Measurements from ENCODE around the gene PRKAG2. TPM values are rescaled to one million over a fixed set of nuclear protein-coding genes. Genes with fewer than 3 reads are reported as not detected.

PRKAG2 gene
- total and polyA plus RNA-seq, 2 of the 8 experiments (the other 6 are each of a cell fraction or from before 2014, with no cell fraction given) = 7.5 to 18.1 TPM

DNA sequence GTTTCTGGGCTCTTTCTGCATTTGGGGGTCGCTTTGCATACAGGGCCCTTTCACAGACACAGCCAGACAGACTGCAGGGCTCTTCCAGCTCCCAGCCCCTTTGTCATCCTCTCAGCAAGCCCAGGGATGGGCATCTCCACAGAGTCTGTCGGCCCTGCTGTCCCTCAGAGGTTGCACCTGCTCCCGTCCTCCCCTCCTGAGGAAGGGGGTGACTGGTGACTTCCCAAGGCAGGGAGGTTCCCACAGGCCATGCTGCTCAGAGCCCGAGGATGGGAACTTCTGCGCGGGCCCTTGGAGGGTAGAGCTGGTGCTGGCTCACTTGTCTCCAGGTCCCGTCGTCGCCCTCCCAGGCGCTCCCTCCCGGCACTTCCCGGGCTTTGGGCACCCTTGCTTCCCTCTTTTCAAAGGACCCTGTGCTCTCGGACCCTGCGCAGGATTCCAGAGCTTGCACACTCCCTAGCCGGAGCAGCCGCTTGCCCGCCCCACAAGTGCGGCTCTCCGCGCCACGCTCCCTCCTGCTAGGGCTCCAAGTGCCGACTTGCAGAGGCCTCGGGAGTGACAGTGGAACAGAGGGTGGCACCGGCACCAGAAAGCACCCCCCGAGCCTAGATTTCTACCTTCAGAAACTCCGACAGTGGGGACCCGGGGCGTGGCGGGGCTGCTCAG lies 152.5 kb downstream of the PRKAG2 start:
- no peaks in the 10 kb centered on the region for H3K9me3 ChIP-seq (ENCODE audit: insufficient read depth in 2 of 2, low read depth in 1 of 2, low read length in 1 of 2)
- CTCF ChIA-PET (ENCODE audit: partially characterized antibody) = interaction anchor here (1.3 to 1.5 kb wide), 3 partner anchors 24 to 157 kb away, joined by 3 read pairs; no protein-coding TSS in a partner anchor
- no peak for TF ChIP-seq KDM4A (IDR thresholded peaks at IDR 0.05; ENCODE audit: low read depth, low read length, severe bottlenecking)
- TF ChIP-seq FOSL1 (IDR thresholded peaks at IDR 0.05; ENCODE audit: insufficient read depth, low read depth, low read length) = no peak
- no peak for TF ChIP-seq SUZ12 (IDR thresholded peaks at IDR 0.05; ENCODE audit: low read length)
- TF ChIP-seq RNF2 (IDR thresholded peaks at IDR 0.05; ENCODE audit: borderline replicate concordance, low read depth, low read length, missing control alignments, poor library complexity, severe bottlenecking) = no peak
- TF ChIP-seq SAP30 (IDR thresholded peaks at IDR 0.05; ENCODE audit: insufficient read depth, insufficient replicate concordance, low read length) = no peak
- no peak for TF ChIP-seq HDAC6 (IDR thresholded peaks at IDR 0.05; ENCODE audit: low read depth, low read length)
- no peak for TF ChIP-seq MAFK (IDR thresholded peaks at IDR 0.05; ENCODE audit: low read depth, low read length)
- TF ChIP-seq CHD2 (IDR thresholded peaks at IDR 0.05; ENCODE audit: low read length) = no peak
- no peak for TF ChIP-seq CHD1 (IDR thresholded peaks at IDR 0.05; ENCODE audit: low read depth, low read length)
- TF ChIP-seq KDM5A (IDR thresholded peaks at IDR 0.05; ENCODE audit: low read length) = no peak
- TF ChIP-seq JUND (IDR thresholded peaks at IDR 0.05; ENCODE audit: low read length) = no peak
- TF ChIP-seq RAD21 (IDR thresholded peaks at IDR 0.05 in 1 of 2, conservative IDR thresholded peaks at IDR 0.05 in 1 of 2; ENCODE audit: low read depth in 2 of 2, low read length in 2 of 2) = no peak
- no peak for TF ChIP-seq SP2 (IDR thresholded peaks at IDR 0.05; ENCODE audit: low read length)

More for the DNA sequence above, 152.5 kb downstream of the PRKAG2 start:
- no peaks in the 10 kb centered on the region for H3K36me3 ChIP-seq (ENCODE audit: control insufficient read depth in 2 of 4, insufficient read depth in 4 of 4, low read length in 3 of 4)
- H3K23me2 ChIP-seq (ENCODE audit: low read depth, low read length) = no peaks in the 10 kb centered on the region
- no peak overlapping the region for H3K4me2 ChIP-seq (ENCODE audit: insufficient read depth in 1 of 2, low read depth in 2 of 2, low read length in 2 of 2)
- H3K4me3 ChIP-seq (ENCODE audit: extremely low read depth in 1 of 4, insufficient read depth in 2 of 4, low read depth in 3 of 4, low read length in 4 of 4) = no peak overlapping the region
- no peak overlapping the region for H2BK5ac ChIP-seq (ENCODE audit: low read depth, low read length)
- H3K14ac ChIP-seq (ENCODE audit: insufficient read length) = no peak overlapping the region
- H2BK15ac ChIP-seq (ENCODE audit: low read length) = no peak overlapping the region; the same call in 1 of the 2 replicates
- H2BK120ac ChIP-seq (replicated peaks; ENCODE audit: low read depth, low read length) = no peak overlapping the region
- H3K27me3 ChIP-seq (replicated peaks in 1 of 4; ENCODE audit: control insufficient read depth in 3 of 4, extremely low read depth in 1 of 4, insufficient read depth in 3 of 4, low read length in 3 of 4) = no peaks in the 10 kb centered on the region
- H3K23ac ChIP-seq (ENCODE audit: insufficient read length) = no peak overlapping the region
- no peak for FAIRE-seq
- H3K4me1 ChIP-seq (replicated peaks in 1 of 4; ENCODE audit: control insufficient read depth in 3 of 4, insufficient read depth in 4 of 4, low read length in 3 of 4) = peaks cover 0 to 3% (median 1%) of the 10 kb centered on the region in 4 experiments; a peak in 2 of 7 replicates
- WGBS, 2 experiments (ENCODE audit: extremely low coverage in 1 of 2, insufficient coverage in 1 of 2, insufficient read length in 1 of 2, insufficient replicate concordance in 2 of 2, low coverage in 1 of 2, low lambda C conversion rate in 2 of 2, missing lambda C conversion rate in 1 of 2) = 79% methylated on average over 28 of the region's 29 CpGs; no CpG with 5 or more reads in 1 of the 2 experiments
- no peak overlapping the region for H2AK5ac ChIP-seq (ENCODE audit: low read depth, low read length)
- H3K9ac ChIP-seq (replicated peaks in 1 of 4; ENCODE audit: extremely low read depth in 1 of 4, low read depth in 3 of 4, low read length in 3 of 4) = no peak overlapping the region
- no peak overlapping the region for H4K5ac ChIP-seq (ENCODE audit: insufficient read length, low read depth, low read length)
- H4K20me1 ChIP-seq (replicated peaks in 1 of 2; ENCODE audit: control insufficient read depth in 1 of 2, insufficient read depth in 2 of 2, low read length in 2 of 2) = no peaks in the 10 kb centered on the region
- H3K79me2 ChIP-seq (ENCODE audit: control insufficient read depth in 1 of 2, insufficient read depth in 2 of 2, low read length in 2 of 2) = no peaks in the 10 kb centered on the region
- POLR2A ChIA-PET (ENCODE audit: partially characterized antibody) = no interaction called here
- DNase-seq (ENCODE audit: low read depth in 1 of 2, low spot score in 2 of 2) = no peak
- no peaks in the 10 kb centered on the region for H3K79me1 ChIP-seq (ENCODE audit: low read depth, low read length)
- no peak overlapping the region for H3K56ac ChIP-seq (replicated peaks; ENCODE audit: insufficient read length, low read depth, low read length)
- no peak overlapping the region for H3K27ac ChIP-seq (ENCODE audit: low read depth, low read length)
- H2AFZ ChIP-seq (ENCODE audit: low read length) = no peak overlapping the region
- no peak overlapping the region for H2BK20ac ChIP-seq (ENCODE audit: low read length)
- no peak overlapping the region for H4K8ac ChIP-seq (ENCODE audit: extremely low read depth, insufficient read depth, low read length)
- H2BK12ac ChIP-seq (ENCODE audit: low read depth, low read length) = no peak overlapping the region
- no peak overlapping the region for H4K91ac ChIP-seq (replicated peaks; ENCODE audit: insufficient read length, low read length)
- H3K4ac ChIP-seq (replicated peaks; ENCODE audit: insufficient read length, low read depth, low read length) = no peak overlapping the region
- H3K18ac ChIP-seq (ENCODE audit: extremely low read depth, low read length) = no peak overlapping the region

Data from H1 (cell line).